ENCODE results near the gene SAMD3.

DNA sequence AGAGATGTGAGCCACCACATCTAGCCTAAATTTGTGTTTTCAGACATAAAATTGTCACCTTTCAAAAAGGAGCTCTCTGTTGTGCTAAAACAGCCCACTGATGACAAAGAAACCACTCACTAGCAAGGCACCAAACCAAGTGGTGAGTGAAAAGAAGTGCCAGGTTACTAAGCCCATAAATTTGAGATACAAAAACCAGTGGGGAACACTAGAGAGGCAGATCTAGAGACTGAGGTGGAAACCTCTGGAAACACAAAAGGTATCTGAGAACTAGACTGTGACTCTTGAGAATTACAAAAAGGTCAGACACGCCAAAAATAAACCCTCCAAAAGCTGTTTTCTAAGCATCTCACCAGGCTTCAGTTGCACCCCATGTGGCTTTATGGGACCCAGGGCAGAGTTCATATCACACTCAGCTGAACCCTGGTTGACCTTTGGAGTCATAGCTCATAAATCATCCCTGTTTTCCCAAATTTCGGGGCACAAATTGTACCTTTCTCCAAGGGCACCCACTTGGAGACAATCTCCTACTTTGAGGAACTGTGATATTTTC lies 24.2 kb downstream of the SAMD3 start:
- TF ChIP-seq, protein P1, sequence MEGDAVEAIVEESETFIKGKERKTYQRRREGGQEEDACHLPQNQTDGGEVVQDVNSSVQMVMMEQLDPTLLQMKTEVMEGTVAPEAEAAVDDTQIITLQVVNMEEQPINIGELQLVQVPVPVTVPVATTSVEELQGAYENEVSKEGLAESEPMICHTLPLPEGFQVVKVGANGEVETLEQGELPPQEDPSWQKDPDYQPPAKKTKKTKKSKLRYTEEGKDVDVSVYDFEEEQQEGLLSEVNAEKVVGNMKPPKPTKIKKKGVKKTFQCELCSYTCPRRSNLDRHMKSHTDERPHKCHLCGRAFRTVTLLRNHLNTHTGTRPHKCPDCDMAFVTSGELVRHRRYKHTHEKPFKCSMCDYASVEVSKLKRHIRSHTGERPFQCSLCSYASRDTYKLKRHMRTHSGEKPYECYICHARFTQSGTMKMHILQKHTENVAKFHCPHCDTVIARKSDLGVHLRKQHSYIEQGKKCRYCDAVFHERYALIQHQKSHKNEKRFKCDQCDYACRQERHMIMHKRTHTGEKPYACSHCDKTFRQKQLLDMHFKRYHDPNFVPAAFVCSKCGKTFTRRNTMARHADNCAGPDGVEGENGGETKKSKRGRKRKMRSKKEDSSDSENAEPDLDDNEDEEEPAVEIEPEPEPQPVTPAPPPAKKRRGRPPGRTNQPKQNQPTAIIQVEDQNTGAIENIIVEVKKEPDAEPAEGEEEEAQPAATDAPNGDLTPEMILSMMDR (IDR thresholded peaks at IDR 0.05; ENCODE audit: insufficient read depth, low read length, poor library complexity, severe bottlenecking): no peak
- TF ChIP-seq EZH2phosphoT487 (conservative IDR thresholded peaks at IDR 0.05; ENCODE audit: low read length): no peak

All from SU-DHL-6 (cell line).